Measurements from ENCODE around the gene AK9.

Gene AK9

GRCh38 chr6:109722564-109723254, 31.7 kb upstream of the AK9 start:
- TF ChIP-seq CTCF (IDR thresholded peaks at IDR 0.05; ENCODE audit: low read length, missing control alignments), result no peak

GRCh38 chr6:109722011-109722410, 31.0 kb upstream of the AK9 start:
- H3K4me3 ChIP-seq (replicated peaks; ENCODE audit: low read depth, low read length), result no peak overlapping the region
- no peak for TF ChIP-seq CTCF (IDR thresholded peaks at IDR 0.05; ENCODE audit: low read length, missing control alignments)
- DNase-seq (ENCODE audit: low read depth), result no peak

More at GRCh38 chr6:109722564-109723254, 31.7 kb upstream of the AK9 start:
- no peak overlapping the region for H3K4me3 ChIP-seq (replicated peaks; ENCODE audit: low read depth, low read length)
- DNase-seq (ENCODE audit: low read depth), result no peak

GRCh38 chr6:109720311-109720710, 29.3 kb upstream of the AK9 start:
- DNase-seq (ENCODE audit: low read depth), result no peak

GRCh38 chr6:109718991-109719390, 28.0 kb upstream of the AK9 start:
- no peak overlapping the region for H3K4me3 ChIP-seq (replicated peaks; ENCODE audit: low read depth, low read length)
- TF ChIP-seq CTCF (IDR thresholded peaks at IDR 0.05; ENCODE audit: low read length, missing control alignments), result no peak
- no peak for DNase-seq (ENCODE audit: low read depth)

More at GRCh38 chr6:109720311-109720710, 29.3 kb upstream of the AK9 start:
- TF ChIP-seq CTCF (IDR thresholded peaks at IDR 0.05; ENCODE audit: low read length, missing control alignments), result no peak
- no peak overlapping the region for H3K4me3 ChIP-seq (replicated peaks; ENCODE audit: low read depth, low read length)

GRCh38 chr6:109717971-109718370, 27.0 kb upstream of the AK9 start:
- no peak for DNase-seq (ENCODE audit: low read depth)
- TF ChIP-seq CTCF (IDR thresholded peaks at IDR 0.05; ENCODE audit: low read length, missing control alignments), result no peak
- H3K4me3 ChIP-seq (replicated peaks; ENCODE audit: low read depth, low read length), result no peak overlapping the region

GRCh38 chr6:109715616-109716015, 24.6 kb upstream of the AK9 start:
- DNase-seq (ENCODE audit: low read depth), result no peak
- TF ChIP-seq CTCF (IDR thresholded peaks at IDR 0.05; ENCODE audit: low read length, missing control alignments), result no peak
- H3K4me3 ChIP-seq (replicated peaks; ENCODE audit: low read depth, low read length), result no peak overlapping the region

GRCh38 chr6:109714611-109715010, 23.6 kb upstream of the AK9 start:
- no peak for TF ChIP-seq CTCF (IDR thresholded peaks at IDR 0.05; ENCODE audit: low read length, missing control alignments)
- no peak for DNase-seq (ENCODE audit: low read depth)

More at GRCh38 chr6:109714611-109715010, 23.6 kb upstream of the AK9 start:
- H3K4me3 ChIP-seq (replicated peaks; ENCODE audit: low read depth, low read length), result no peak overlapping the region
